GM18873 (cell line): ENCODE results near the gene CNRIP1.
"Not testable (repeated sequence)": the region's sequence is repeated elsewhere in the genome, so short reads cannot be mapped to it uniquely, and the experiment has no call there.

Experiments
- ATAC-seq: cut with Tn5 transposase; IDR thresholded peaks from one replicate; pipeline ENCODE4 v1.9.1; 2021; ENCODE audit warnings: mild to moderate bottlenecking, moderate library complexity, moderate number of reproducible peaks; ENCODE audit not compliant: unreplicated experiment, low FRiP score

The CNRIP1 gene

DNA sequence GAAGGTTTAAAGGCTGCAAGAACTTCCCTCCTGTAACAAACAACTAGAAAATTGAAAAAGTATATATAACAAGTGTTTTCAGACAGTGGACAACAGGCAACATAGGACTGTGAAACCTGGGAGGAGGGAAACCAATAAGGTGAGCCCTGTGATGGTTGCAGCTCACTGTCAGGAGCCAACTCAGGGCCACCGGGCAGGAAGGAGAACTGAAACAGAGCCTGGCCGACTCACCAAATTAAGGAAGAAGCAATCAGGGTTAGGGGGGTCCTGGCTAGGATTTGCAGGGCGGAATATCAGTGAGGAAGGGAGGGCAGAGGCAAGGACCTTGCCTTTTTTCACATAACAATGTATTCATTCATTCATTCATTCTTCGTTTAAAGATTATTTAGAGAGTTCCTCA lies 21.8 kb upstream of the CNRIP1 start:
- ATAC-seq = no peak

DNA sequence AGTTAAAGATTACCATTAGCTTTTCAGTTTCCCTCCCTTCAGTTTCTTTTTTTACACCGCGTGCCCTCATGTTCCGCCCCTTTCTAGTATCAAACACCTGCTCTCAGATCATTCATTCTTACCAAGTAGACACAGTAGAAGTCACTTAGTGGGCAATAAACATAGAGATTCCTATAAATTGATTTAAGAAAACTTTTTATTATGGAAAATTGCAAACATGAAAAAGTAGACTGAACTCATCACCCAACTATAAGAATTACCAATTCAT lies 21.2 kb upstream of the CNRIP1 start:
- ATAC-seq = no peak

DNA sequence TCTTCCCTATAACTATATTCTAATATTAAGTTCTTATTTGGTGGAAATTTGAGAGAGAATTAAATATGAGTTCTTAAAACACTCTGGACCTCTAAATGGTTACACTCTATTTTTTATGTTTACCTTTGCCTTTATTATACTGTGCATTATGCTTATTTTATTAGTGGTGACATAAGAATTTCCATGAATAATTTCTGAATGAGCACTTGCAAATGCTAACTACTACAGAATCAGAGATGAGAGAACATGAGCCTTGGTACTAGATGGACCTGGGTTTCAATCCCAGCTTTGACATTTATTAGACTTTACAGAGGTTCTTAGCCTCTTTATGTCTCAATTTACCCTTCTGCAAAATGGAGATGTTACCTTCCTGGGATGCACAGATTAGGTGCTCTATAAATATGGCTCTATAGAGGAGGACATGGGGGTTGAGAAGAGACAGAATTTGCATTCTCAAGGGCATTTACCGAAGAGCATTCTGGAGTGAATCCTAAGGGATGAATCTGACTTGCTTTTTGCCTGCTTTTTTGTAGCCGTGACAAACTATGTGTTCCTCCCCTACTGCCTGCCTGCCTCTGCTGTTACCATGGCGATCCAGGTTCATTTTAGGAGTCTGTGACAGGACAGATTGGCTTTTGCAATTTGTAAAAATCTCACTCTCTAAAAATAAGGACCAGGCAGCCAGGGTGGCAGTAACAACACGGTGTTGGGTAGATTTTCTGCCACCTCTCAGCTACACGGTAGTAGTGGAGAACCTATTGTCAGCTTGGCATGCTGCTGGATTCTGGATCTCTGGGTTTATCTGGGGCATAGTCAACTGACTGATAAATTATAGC lies 20.7 kb upstream of the CNRIP1 start:
- no peak for ATAC-seq

DNA sequence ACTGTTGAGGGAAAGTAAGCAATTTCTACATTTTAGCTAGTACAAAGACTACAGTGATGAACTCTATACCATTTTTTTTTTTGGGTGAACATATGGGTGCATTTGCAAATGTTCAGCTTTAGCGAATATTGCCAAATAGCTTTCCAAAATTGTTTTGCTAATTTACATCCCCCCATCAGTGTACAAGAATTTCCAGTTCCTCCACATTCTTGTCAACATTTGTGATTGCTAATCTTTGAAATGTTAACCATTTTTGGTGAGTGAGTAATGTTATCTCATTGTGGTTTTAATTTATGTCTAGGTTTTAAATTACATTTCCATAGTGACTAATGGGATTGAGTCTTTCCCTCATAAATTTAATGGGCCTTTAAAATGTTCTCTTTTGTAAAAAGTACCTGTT lies 16.4 kb upstream of the CNRIP1 start:
- no peak for ATAC-seq

DNA sequence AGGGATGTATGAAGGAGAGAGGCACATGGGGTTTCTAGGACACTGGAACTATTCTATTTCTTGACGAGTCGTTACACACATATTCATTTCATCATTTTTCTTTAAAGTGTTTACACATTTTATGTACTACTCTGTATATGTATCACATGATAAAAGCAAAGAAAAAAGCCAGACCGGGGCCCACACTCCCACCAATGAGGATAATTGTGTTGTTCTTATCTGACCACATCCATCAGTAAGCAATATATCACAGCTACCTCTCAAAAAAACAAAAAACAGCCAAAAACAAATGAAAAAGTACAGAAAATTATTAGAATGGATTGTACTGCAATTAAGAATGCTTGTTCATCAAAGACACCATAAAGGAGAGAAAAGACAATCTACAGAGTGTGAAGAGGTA lies 14.2 kb upstream of the CNRIP1 start:
- no peak for ATAC-seq

DNA sequence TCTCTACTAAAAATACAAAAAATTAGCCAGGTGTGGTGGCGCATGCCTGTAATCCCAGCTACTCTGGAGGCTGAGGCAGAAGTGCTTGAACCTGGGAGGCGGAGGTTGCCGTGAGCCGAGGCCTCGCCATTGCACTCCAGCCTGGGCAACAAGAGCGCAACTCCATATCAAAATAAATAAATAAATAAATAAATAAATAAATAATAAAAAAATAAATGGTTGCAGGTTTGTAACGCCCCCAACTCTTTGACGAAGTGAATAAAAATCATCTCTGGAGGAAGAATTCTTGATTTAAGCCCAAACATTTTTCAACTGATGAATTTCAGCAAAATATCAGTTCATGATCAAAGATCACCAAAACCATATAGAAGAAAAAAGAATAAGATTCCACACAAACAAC lies 13.3 kb upstream of the CNRIP1 start:
- no peak for ATAC-seq

DNA sequence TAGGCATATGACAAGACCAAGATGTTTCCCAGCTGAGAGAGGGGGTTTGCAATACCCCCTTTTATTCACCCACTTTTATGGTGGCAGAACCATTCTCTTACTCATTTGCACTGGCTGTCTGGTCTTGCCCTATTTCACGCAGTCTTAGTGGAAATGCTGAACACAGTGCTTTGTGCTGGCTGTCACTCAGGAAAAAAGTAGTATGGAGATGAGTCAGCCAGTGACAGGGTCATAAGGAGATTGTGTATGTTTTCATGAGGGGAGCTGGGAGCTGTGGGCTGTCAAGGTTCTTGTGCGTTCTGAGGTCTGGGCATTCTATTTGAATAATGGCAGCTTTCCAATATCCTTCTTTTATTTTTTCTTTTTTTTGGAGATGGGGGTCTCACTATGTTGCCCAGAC lies 10.9 kb upstream of the CNRIP1 start:
- no peak for ATAC-seq

DNA sequence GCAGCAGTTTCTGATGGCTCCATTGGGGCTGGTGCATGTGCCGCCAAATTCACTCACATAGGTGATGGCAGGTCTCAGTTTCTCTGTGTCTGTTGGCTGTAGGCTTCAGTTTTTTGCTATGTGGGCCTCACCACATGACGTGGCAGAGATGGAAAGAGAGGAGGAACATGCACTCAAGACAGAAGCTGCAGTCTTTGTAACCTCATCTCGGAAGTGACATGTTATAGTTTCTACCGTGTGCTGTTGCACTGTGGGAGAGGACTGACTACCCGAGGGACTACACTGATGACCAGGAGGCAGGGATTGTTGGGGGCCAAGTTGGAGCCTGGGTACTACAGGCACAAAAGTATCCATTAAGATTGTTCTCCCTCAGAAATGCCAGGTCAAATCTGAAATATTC lies 9.2 kb upstream of the CNRIP1 start:
- no peak for ATAC-seq

DNA sequence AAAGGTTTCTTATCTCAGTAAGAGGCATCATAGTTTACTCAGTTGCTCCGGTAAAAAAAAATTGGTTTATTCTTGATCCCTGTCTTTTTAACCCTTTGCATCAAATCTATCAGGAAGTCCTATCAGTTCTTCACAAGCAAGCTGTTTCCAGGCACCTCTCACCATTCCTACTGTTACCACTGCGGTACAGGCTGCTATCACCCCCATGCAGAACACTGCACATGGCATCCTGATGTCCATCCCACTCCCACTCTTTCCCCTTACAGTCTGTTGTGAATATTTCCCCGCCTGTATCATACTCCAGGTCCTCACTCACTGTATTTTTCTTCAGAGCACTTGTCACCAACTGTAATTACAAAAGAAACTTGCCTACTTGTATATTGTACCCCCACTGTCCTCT lies 5.3 kb upstream of the CNRIP1 start:
- ATAC-seq = no peak

DNA sequence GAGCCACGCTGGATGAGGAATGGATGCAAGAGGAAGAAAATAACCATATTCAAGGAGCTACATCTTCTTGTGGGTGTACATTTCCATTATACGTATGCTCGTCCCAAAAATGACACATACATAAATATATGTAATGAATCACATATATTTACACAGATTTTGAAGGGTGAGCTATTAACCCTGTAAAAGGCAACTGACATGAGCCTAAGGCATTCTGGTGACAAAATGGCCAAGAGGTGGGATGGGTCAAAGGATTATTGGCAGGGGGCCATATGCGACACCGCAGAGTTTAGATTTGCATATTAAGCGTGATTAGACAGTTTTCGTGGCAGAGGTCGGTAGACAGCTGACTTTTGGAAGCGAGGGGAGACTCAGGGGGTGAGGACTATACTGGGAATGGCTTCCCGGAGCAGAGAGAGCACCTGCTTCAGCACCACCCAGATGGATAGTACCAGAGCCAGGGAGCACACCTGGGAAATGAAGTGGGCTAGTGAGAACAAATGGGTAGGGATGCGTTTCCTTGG lies 431 bp upstream of the CNRIP1 start:
- ATAC-seq = no peak

DNA sequence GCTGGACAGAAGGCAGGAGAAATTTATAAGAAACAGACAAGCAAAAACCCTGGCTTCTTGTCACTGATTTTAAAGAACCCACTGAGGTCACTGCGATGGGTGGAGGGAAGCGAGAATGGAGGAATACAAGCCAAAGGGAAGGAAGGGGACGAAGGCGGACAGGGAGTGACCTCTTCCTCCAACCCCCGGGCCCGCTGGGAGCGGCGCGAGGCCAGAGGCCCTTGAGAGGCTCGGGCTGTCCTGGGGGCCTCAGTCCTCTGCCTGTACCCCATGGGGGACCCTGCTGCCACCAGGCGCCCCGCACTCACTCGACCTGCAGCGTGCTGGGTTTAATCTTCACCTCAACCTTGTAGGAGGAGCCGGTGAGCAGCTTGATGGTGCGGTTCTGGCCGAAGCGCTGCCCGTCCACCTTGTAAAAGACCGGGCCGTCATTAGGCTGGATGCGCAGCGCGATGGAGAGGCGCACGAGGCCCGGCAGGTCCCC lies 793 bp downstream of the CNRIP1 start:
- ATAC-seq = no peak

DNA sequence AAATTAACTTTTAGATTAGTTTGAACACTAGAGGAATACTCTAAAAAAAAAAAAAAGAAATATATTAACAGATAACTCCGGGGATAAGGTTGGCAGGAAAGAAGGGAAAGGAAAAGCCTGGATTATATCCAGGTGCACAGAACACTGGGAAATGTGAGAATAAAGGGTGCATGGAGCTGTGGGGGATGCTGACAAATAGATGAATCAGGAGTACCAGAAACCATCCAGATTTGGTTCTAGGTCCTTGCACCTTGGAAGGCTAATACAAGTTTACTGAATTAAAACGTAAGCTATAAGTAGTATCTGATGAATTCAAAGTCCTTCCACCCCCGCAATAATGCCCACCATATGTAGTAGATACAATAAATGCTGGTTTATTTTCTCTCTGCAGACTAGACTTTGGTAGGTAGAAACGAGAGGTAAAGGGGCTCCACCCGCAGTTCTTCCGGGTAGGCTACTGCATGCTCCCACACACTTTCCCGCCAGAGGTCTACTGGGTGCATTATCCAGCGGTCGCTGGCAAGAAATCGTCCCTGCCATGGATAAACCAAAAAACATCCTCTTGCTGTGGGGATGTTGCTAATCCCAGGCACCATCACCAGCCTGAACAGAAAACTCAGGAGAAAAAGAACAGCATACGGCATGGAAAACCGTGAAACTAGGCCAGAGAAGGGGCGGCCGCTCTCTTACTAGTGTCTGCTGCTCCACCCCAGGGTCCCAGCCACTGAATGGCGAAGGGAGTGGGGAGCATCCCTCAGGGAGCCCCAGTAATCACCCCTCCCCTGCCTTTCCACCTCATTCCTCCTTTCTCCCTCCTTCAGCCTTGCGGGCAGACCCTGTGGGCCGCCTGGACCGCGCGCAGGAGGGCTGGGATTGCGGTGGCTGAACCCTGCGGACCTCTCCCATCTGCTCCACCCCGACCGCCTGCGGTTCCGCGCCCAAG lies 1.5 kb downstream of the CNRIP1 start:
- no peak for ATAC-seq

DNA sequence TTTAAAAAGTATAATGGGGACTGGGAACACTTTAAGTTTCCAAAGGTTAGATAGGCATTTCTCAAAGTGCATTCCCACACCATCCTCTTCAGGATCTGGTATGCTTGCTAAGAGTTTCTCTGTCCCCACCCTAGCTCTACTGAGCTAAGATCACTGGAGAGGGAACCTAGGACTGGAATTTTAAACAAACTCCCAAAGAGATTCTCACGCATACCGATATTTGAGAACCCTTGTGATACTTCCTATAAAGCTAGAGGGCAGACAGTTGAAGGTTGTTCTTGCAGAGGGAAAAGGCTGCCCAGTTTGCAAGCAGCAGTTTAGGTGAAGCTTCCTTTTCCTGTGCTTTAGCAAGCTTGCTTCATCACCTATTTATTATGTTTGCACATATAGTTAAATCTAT lies 3.6 kb downstream of the CNRIP1 start:
- ATAC-seq = no peak

DNA sequence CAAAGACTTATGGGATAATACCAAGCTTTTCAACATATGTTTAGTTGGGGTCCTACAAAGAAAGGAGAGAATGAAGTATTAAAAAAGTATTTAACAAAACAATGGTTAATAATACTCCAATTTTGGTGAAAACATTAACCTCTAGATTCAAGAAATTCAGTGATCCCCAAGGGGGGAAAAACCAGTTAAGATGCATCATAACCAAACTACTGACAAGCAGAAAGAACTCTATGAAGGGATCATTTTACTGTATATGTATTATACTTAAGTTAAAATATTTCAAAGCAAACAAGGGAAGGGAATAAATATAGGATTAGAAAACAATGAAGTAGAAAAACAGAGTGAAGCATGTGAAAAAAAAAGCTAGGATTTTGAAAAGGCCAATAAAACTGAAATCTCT lies 8.7 kb downstream of the CNRIP1 start:
- ATAC-seq = no peak

DNA sequence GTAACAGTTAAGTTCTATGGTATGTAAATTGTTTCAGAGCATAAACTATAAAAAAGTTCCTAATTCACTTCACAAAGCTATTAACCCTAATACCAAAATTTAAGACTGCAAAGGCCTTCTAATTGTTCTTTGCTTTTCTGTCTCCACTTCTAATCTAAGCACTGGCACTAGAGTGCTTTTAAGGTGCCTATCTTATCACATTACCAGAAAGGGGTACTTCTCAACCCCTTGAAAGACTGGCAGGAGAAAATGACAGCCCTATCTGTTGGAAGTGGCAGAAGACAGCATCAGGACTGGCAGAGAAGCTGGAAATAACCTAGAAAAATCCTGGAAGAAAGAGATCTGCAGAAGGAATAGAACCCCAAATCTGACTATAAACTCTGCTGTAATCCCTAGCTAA lies 10.3 kb downstream of the CNRIP1 start:
- ATAC-seq = no peak

DNA sequence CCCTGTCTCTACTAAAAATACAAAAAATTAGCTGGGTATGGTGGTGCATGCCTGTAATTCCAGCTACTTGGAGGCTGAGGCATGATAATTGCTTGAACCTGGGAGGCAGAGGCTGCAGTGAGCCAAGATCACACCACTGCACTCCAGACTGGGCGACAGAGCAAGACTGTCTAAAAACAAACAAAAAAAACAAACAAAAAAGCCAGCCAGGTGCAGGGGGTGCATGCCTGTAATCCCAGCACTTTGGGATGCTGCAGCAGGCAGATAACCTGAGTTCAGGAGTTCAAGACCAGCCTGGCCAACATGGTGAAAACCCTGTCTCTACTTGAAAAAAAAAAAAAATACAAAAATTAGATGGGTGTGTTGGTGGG lies 15.9 kb downstream of the CNRIP1 start:
- not testable (repeated sequence) for ATAC-seq

DNA sequence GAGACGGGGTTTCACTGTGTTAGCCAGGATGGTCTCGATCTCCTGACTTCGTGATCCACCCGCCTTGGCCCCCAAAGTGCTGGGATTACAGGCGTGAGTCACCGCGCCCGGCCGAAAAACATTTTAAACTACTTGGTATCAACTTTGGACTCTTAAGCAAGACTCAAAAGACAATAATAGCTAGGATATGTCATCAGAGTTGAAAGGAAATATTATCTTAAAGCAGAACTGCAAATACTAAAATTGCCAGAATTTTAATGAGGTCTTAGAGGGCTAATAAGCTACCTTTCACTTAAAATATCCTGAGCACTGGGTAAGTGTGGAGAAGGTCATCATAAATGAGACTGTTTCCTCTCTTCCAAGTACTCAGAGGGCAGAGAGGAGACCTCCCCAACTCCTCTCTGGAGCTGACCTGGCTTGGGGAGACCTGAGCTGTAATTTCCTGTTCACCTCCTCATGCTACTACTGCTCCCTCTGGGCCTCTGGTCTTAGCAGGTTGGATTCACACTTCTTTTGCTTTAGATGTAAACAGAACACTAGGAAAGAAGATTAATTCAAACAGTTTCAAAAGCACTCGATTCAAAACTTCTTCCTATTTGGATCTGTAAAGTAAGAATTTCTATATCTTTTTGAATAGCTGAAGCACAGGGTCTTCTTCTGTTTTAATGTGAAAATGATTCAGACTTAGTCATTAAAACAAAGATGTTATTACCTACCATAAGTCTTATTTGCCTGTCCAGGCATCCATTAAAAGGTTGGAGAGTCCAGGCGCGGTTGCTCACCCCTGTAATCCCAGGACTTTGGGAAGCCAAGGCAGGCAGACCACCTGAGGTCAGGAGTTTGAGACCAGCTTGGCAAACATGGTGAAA lies 16.5 kb downstream of the CNRIP1 start:
- no peak for ATAC-seq

DNA sequence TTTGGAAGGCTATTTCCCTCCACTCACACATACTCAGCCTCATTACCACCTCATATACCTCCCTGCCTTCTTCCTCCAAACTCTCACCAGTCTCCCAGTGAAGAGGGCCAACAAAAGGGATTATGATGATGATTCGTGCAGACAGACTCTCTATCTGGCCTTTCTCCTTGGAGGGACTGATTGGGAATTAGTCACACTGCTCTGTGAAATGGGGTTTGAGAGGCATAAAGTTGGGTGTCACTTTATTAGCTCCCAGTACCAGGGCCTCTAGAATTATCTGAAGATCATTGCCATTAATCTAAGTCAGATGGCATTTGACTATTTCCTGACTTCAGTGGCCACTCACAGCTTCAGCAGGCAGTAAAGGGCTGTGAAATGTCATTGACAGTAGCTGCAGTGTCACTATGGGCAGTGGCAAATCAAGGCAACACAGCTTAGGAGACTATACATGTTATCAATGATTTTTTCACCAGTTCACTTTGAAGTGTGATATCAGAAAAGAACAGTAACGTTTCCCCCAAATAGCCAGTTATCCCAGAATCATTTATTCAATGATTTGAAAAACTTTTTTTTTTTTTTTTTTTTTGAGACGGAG lies 17.4 kb downstream of the CNRIP1 start:
- no peak for ATAC-seq

DNA sequence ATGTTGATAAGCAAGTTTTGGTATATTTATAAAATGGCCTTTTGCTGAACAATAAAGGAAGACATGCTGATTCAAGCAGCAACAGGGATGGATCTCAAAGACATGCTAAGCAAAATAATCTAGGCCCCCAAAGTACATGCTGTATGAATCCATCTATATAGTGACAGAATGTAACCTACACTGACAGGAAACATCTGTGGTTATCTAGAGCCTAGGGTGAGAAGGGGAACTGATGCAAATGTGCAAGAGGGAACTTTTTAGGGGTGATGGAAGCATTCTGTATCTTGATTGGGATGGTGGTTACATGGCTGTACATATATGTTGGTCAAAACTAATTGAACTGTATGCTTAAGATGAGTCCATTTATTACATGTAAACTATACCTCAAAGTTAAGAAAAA lies 24.2 kb downstream of the CNRIP1 start:
- no peak for ATAC-seq

DNA sequence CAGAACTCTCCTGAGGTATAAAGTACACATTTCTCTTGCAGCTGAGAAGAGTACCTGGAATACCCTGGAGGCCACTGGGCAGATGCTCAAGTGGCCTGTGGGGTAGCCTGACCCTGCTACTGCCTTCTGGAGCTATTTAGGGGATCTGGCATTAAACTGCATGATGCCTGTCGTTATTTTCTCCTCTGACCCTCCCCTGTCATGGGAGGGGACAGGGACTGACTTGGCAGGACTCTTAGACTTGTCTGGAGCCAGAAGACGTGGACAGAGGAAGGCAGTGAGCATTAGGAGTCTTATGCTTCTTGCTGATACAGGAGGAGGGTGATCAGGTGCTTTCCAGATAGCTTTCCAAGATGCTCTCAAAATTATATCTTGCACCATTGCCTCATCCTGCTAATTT lies 24.8 kb downstream of the CNRIP1 start:
- ATAC-seq = no peak
